ENCODE results near the gene NR0B2.

- TF ChIP-seq YY1 (IDR thresholded peaks at IDR 0.05; ENCODE audit: low read depth) = no peak
- no peak for TF ChIP-seq EP300 (IDR thresholded peaks at IDR 0.05; ENCODE audit: borderline replicate concordance)
- TF ChIP-seq TCF12 (IDR thresholded peaks at IDR 0.05; ENCODE audit: low read depth) = no peak
- no peak for TF ChIP-seq REST (IDR thresholded peaks at IDR 0.05; ENCODE audit: low read depth)
- no peak for TF ChIP-seq RAD21 (IDR thresholded peaks at IDR 0.05; ENCODE audit: low read depth)
- no peak for TF ChIP-seq EGR1 (IDR thresholded peaks at IDR 0.05)
- TF ChIP-seq CEBPB (IDR thresholded peaks at IDR 0.05) = no peak
- no peak for TF ChIP-seq TAF1 (IDR thresholded peaks at IDR 0.05; ENCODE audit: low read depth)
Observed at GRCh38 chr1:26941311-26941710, 27.5 kb upstream of the NR0B2 start.

Measured in Ishikawa (cell line).